NCI-H2107 treated with DMSO at 0.1 percent for 48 hours (cell line): ENCODE measurements around the gene GTF2A1L.
"Not testable (repeated sequence)": the region's sequence is repeated elsewhere in the genome, so short reads cannot be mapped to it uniquely, and the experiment has no call there.

Experiments used
- DNase-seq: peaks from one replicate; lab custom pipeline; 2025; ENCODE audit not compliant: unreplicated experiment; lab: John Stamatoyannopoulos, UW

GTF2A1L gene

DNA sequence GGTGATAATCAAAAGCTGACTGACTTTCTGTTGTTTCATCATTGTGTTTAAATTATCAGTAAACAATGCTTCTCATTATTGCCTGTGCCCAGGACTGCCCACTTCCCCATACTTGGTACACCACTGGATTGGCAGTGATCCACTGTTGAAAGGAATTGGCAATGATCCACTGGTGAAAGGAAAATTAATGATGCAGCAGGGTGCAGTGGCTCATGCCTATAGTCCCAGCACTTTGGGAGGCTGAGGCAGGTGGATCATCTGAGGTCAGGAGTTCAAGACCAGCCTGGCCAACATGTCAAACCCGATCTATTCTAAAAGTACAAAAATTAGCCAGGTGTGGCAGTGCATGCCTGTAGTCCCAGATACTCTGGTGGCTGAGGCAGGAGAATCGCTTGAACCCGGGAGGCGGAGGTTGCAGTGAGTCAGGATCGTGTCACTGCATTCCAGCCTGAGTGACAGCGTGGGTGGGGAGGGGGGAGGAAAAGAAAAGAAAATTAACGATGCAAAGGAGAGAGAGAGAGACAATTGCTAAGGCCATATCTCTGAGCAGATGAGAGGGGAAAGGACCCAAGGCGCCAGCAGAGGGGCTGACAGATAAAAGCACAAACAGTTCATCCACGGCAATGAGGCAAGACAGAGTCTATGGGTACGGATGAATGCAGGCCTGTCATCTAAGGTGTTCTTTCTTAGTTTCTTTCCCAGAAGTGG, 10.2 kb upstream of the GTF2A1L start:
- DNase-seq, result no peak

DNA sequence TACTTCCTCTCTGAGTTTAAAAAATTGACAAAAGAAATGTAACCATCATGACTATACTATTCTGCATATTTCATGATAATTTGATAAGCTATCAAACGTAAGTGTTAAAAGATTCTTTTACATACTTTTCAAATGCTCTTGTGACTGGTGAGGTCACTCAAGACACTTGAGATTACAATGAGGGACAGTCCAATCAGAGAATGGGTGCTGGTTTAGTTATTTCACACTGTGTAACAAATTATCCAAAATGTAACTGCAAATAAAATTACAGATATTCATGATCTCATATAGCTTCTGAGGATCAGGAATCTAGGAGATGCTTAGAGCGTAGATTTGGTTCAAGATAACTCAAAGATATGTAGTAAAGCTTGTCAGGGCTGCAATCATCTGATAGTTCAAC, 4.4 kb upstream of the GTF2A1L start:
- DNase-seq, result no peak

DNA sequence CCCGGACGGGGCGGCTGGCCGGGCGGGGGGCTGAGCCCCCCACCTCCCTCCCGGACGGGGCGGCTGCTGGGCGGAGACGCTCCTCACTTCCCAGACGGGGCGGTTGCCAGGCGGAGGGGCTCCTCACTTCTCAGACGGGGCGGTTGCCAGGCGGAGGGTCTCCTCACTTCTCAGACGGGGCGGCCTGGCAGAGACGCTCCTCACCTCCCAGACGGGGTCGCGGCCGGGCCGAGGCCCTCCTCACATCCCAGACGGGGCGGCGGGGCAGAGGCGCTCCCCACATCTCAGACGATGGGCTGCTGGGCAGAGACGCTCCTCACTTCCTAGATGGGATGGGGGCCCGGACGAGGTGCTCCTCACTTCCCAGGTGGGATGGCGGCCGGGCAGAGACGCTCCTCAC, 3.1 kb upstream of the GTF2A1L start:
- not testable (repeated sequence) for DNase-seq

DNA sequence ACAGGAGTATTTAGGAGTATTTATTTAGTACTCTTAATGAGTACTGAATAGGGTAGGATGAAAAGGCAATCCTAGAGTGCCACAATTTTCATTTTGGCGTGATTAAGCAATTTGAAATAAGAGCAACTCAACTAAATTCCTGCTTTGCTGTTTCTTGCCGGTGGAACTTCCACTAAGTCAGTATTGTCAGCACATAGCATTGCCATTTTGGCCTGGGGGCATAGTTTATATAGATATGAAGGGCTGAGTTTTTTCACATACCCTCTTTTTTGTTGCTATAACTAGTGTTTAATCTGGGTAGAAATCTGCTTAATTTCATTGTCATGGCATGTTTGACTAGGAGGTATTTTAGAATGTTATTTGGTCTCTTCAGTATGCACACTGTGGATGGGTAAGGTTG, 1.9 kb downstream of the GTF2A1L start:
- no peak for DNase-seq

DNA sequence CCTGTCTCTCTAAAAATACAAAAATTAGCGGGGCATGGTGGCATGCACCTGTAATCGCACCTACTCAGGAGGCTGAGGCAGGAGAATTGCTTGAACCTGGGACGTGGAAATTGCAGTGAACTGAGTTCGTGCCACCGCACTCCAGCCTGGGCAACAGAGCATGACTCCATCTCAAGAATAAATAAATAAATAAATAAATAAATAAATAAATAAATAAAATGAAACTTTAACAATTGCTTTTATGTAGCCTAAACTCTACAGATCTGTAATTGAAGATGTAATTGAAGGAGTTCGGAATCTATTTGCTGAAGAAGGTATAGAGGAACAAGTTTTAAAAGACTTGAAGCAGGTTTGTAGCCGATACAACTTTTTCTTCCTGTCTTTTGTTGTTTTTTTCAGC, 2.9 kb downstream of the GTF2A1L start:
- no peak for DNase-seq

DNA sequence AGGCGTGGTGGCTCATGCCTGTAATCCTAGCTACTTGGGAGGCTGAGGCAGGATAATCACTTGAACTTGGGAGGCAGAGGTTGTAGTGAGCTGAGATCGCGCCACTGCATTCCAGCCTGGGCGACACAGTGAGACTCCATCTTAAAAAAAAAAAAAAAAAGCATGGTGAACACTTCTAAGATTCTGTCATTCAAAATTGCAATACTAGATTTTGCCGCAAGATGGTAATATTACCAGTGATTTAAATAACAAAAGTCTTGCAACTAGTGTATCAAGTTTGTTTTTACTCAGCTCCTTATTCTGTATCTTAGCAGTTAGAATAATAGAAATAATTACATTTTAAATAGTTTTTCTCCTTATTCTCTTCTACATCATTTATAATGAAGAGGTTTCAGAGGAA, 5.0 kb downstream of the GTF2A1L start:
- DNase-seq, result peak; percentile 3

DNA sequence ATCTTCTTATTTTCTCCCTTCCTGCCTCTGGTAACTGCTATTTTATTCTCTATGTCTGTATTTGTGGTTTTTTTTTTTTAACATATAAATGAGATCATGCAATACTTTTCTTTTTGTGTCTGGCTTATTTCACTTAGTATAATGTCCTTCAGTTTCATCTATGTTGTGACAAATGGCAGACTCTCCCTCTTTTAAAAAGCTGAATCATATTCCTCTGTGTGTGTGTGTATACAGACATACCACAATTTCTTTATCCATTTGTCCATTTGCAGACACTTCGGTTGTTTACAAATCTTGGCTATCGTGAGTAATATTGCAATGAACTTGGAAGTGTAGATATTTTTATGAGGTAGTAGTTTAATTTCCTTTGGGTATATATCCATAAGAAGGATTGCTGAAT, 7.0 kb downstream of the GTF2A1L start:
- no peak for DNase-seq

DNA sequence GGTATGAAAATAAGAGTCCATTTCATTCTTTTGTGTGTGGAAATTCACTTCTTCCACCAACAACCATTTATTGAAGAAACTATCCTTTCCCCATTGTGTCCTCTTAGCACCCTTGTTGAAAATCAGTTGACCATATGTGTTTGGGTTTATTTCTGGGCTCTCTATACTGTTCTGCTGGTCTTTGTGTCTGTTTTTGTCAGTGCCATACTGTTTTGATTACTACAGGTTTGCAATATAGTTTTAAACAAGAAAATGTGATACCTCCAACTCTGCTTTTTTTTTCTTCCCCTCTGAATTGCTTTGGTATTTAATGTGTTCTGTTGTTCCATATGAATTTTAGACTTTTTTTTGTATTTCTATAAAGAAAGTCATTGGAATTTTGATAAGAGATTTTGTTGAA, 8.4 kb downstream of the GTF2A1L start:
- DNase-seq, result no peak

DNA sequence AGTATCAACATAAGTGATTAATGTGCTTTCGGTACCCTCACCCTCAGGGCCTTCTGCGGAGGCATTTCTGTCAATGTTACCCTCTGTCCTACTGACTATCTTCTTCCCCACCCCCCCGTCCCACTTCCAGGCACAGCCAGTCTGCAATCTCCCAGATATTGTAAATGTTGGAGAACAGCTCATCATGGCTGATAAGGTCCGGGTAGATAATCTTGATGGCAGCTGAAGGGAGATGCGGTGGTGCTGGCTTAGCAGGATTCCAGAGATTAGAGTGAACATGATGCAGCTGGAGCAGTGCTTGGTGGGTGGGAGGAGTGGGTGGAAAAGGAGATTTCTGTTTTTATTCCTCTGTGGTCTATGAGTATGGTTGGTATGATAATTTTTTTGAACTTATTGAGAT, 15.5 kb downstream of the GTF2A1L start:
- DNase-seq, result no peak

DNA sequence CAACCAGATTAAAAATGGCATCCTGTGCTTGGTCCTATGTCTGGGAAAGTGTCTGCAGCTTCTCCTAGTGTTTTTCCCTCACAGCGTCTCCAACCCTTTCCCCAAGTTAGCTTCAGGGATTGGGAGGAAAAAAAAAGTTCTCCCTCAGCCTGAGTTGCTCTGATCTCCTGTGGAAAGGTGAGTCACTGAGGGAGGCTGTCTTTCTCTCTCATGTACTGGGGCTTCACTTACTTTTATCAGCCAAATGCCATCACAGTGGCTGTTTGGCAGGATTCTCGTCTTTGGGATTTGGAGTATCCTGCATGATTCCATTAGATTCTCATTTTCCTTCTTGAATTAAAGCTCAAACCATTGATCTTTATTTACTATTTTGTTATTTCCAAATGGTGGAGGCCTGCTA, 18.1 kb downstream of the GTF2A1L start:
- no peak for DNase-seq

DNA sequence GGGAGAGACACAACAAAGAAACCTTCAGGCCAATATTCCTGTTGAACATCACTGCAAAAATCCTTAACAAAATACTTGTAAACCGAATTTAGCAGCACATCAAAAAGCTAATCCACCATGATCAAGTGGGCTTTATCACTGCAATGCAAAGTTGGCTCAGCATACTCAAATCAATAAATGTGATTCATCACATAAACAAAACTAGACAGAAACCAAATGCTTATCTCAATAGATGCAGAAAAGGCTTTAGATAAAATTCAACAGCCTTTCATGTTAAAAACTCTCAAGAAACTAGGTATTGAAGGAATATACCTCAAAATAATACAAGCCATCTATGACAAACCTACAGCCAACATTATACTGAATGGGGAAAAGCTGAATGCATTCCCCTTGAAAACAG, 20.6 kb downstream of the GTF2A1L start:
- no peak for DNase-seq

DNA sequence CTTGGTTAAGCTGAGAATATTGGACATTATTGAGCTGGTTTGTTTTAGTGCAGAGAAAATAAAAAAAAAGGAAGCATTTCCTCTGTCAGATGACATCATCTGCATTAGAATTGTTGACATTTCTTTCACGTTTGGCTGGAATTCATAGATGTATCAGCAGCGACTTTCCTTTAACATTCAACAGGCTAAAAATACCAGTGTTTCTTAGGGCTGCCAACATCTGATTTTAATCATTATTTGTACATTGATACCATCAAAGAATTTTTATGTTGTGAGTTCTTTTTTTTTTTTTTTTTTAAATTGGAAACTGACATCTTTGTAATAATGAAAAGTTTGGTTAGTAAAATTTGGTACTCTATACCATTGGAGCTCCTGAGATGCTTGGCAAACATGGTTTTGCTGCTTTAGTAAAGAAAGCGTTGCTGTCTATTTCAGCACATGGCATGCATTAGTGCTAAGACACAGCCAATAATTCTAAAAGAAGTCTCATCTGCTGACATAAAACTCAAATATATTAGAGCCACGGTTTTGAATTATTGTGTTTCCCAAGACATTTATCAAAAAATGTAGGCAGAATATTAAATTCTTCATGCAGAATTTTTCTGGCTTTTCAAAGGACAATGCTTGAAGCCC, 33.6 kb downstream of the GTF2A1L start:
- no peak for DNase-seq

DNA sequence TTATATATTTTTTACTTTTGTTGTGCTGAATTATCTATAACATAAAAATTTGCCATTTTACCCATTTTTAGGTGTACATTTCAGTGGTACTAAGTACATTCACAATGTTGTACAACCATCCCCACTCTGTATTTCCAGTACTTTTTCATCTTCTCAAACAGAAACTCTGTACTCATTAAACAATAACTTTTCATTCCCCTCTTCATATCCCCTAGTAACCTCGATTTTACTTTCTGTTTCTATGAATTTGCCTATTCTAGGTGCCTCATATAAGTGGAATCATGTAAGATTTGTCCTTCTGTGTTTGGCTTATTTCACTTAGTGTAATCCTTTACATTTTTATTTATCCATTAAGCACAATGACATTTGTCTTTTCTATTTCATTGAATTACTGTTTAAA, 51.3 kb downstream of the GTF2A1L start:
- no peak for DNase-seq

DNA sequence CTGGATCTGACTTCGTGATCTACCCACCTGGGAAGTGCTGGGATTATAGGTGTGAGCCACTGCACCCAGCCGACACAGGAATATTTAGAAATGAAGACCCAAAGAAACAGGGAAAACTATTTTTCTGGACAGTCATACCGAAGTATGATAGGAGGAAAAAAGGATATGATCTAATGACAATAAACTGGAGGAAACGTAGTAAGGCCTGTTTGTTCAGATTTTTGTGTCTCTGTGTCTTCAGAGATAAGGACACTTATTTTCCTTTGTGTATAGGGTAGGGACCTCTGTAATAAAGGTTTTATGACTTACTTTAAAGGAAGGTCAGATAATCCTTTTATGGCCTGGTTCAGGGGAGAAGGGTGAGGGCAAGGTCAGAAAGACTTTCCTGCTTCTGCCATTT, 55.9 kb downstream of the GTF2A1L start:
- DNase-seq, result no peak

DNA sequence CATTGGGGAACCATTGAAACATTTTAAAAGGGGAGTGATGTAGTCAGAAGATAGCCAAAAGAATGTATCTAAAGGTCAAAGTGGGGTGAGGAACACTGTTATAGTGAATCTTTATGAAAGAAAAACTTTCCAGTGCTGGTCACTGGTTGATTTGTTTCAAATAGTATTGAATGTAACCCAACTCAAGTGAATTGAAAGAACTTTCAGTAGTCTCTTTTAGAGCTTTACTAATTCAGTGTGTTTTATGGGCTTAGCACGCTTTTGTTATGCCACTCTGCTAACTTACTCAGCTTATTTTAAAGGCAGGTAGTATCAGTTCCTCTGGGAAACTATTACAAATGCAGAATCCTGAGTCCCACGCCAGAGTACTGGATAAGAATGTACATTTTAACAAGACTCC, 57.3 kb downstream of the GTF2A1L start:
- no peak for DNase-seq

DNA sequence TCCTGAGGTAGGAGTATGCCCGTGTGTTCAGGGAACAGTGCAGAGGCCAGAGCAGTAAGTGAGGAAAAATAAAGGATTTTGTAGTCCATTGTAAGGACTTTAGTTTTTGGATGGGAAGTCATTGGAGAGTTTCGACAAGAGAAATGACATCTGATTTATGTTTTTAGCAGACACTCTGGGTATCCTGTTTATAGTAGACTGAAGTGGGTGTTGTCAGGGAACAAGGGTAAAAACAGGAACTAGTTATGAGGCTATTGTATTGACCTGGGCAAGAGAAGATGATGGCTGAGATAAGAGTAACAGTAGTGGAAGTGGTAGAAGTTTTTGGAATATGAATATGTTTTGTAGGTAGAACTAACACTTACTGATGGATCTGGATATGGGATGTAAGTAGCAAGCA, 59.8 kb downstream of the GTF2A1L start:
- DNase-seq, result no peak

DNA sequence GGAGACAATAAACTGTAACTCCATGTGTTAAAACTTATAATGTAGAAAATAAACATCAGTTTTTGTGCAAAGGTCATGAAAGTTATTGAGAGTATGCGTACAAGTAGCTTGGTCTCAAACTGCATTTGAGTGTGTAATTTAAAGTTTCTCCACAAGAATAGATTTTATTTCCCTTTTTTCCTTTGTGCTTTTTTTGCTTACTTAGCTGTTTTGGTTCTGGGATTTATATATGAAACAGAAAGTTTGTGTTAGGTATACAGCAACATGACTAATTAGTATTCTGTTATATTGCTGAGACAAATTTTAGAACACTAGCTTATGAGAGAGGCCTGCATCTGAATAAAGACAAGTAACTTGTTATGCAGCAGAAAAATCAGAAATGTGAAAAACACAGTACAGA, 67.5 kb downstream of the GTF2A1L start:
- DNase-seq, result no peak

DNA sequence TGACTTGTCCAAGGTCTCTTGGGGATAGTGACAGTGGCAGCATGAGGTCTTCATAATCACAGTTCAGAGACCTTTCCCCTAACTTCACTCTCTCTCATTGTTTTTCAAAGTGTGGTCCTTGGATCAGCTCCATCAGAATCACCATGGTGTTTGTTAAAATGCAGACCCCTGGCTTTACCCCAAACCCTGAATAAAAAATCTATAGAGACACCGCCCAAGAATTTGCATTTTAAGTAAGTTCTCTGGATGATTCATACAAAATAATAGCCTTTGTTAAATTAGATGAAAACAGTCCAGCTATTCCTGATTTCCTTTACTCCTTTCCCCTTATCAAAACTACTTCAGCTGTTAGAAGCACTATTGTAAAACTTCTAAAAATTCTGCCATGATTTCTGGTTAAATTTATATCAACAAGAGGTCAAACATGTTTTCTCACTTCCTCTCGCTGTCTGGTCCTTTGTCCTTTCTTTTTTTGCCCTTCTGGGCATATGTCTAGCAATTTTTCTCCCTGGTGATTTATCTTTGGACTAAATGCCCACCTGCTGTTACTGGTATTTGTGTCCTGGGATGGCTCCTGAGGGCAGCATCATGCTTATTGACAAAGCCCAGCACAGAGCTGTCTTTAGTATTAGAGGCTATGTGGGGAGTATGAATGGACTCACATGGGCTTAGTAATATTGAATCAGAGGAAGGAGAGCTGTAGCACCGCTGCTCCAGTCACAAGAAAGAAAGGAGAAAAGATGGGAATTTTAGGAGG, 74.5 kb downstream of the GTF2A1L start:
- no peak for DNase-seq

DNA sequence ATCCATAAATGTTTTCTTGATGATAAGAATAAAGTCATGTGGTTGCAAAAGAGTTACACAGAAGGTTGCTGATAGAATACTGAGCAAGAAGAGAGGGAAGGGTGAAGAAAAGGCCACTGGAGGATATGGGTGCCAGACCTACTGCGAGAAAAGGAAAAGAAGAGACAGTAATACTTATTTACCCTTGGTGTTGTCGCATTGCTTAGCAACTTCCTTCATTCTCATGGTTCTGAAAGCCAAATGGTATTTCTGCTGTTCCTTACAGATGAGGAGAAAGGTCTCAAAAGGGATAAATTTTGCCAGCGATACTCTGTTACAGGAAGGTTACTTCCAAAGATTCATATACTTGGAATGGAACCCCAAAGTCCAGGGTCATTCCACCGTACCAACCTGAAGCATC, 75.4 kb downstream of the GTF2A1L start:
- no peak for DNase-seq

DNA sequence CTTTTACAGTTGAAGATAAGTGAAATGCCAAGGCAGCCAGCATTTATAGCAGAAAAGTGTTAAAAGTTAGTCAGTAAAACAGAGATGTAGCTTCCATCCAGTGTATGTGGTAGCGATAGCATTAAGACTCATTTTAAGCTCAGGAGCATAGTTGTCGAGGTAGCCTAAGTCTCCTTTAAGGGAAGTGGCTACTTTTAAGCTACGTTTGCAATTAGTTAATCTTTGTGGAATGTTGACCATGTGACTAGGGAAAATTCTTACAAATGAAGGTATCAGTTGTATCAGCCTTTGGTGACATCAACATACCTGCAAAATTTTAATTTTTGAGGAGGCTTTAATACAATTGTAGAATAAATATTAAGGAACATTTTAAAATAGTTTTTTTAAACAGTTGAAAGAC, 76.0 kb downstream of the GTF2A1L start:
- DNase-seq, result no peak

DNA sequence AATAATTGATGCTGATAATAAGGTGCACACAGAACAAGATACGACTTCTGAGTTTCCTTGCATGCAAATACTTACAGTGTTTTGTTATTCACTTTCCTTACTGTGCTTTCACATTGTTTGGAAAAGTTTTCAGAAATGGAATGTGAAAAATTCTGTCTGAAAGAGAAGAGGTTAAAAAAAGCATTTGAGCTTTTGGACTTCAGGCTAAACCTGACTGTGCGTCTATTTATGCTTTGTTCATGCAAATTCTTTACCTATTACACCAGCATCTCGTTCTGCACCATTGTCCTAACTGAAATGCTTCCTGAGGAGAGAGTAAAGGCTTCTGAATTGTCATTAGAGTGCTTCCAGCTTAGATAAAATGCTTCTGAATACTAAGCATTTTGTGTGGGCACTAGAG, 76.5 kb downstream of the GTF2A1L start:
- DNase-seq, result no peak

DNA sequence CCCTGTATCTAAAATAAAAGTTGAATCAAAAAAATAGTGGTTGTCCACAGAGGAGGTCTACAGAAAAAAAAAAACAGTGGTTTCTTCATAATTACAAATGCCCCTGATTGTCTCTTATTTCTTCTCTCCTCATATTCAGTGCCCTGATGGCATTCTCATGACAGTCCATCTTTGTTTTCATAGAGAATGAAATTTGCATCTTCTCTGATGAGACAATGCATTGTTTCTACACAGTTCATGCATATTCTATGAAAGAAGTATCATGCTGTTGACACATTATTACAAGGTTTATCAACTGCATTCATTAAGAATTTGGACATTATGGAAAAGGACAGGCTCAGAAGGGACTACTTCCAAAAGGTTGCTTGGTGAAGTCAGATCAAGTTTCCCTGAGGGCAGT, 78.3 kb downstream of the GTF2A1L start:
- no peak for DNase-seq
